Embryonic facial prominence (tissue), 1 donor: ENCODE results near the gene ACTRT2.

Experiments used
- DNase-seq: peaks from one replicate; pipeline ENCODE4 v3.0.0-alpha.2; 2016; ENCODE audit errors: extremely low spot score

Gene ACTRT2

DNA sequence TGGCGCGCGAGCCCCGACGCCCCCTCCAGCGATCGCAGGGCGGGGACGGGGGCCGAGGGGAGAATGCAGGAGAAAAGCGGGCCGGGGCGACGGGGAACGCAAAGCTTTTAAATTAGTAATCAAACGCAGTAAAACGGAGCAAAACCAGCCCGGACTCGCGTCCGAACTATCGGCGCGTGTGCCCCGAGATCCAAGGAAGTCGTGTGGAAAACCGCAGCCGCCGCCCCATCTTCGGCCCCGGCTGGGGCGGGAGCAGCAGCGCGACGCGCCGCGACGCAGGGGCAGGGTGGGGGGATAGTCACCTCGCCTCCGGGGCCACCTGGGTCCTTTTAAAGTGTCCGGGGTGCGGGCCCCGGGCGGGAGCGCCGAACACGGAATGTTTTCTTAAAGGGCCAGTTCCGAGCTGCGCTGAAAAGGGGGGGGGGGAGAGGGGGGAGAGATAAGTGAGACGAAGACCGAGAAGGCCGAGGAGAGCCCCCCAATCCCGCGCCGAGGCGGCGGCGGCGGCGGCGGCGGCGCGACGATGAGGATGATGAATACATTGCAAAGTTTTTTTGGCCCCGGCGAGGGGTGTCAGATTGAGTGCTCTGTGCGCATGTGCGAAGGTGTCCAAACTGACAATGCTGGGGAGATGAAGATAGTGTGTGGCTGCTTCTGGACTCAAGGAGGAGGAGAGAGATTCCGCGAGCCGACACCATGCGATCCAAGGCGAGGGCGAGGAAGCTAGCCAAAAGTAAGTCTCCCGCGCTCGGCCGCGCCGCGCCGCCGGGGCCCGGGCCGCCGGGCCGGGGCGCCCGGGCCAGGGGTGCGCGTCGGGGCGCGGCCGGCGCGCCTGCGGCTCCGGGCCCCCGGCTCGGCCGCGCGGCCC lies 47.5 kb downstream of the ACTRT2 start, which contains the start of gene PRDM16:
PRDM16 (plus strand) TSS at position 640 of the 868 bp plus-strand sequence; CDS start at position 697, 57 bp downstream.
- no peak for DNase-seq

DNA sequence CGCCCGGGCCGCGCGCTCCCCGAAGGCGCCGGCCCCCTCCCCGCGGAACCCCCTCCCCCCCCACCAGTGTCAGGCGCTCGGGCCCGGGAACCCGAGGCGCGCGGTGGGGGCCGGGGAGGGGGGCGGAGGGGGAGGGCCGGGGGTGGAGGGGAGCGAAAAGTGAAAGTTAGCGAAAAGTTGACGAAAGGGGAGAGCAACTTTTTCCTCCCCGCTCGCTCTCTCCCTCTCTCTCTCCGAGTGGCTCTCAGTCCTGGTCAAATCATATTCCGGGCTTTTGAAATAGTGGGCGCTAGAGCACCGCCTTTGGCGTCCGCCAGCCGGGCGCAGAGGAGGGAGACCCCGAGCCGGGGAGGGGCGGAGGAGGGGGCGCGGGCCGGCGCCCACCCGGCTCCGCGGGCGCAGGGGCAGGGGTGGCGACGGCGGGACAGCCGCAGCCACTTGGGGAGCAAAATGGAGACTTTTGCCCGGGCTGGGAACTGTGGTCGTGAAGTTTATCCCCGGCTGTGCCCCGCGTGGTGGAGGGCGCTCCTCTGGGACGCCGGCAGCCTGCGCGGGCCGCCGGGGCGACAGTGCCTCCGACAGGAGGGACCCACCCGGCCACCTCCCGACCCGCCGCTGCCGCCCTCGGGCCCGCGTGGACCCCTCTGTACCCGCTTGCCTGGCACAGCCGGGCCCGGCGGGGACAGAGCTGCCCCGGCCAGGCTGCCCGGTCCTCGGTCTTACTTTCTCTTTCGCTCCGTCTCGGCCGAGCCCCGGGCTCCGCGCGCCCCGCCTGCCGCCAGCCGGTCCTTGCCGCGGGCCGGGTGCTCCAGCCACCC lies 48.4 kb downstream of the ACTRT2 start:
- peak; percentile 79 for DNase-seq

DNA sequence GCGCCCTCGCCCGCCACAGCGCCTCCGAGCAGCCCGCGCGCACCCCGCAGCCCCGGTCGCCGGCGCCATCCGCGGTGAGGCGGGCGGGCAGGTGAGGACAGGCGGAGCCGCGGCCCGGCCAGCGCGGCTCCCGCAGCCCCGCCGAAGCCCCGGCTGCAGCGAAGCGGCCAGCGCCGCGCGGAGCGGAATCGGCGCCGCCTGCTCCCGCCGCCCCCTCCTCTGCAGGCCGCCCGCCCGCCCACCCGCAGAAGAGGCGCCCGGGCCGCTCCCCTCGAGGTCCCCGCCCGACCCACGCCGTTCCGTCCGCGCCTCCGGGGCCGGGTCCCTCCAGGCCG lies 49.0 kb downstream of the ACTRT2 start:
- no peak for DNase-seq

DNA sequence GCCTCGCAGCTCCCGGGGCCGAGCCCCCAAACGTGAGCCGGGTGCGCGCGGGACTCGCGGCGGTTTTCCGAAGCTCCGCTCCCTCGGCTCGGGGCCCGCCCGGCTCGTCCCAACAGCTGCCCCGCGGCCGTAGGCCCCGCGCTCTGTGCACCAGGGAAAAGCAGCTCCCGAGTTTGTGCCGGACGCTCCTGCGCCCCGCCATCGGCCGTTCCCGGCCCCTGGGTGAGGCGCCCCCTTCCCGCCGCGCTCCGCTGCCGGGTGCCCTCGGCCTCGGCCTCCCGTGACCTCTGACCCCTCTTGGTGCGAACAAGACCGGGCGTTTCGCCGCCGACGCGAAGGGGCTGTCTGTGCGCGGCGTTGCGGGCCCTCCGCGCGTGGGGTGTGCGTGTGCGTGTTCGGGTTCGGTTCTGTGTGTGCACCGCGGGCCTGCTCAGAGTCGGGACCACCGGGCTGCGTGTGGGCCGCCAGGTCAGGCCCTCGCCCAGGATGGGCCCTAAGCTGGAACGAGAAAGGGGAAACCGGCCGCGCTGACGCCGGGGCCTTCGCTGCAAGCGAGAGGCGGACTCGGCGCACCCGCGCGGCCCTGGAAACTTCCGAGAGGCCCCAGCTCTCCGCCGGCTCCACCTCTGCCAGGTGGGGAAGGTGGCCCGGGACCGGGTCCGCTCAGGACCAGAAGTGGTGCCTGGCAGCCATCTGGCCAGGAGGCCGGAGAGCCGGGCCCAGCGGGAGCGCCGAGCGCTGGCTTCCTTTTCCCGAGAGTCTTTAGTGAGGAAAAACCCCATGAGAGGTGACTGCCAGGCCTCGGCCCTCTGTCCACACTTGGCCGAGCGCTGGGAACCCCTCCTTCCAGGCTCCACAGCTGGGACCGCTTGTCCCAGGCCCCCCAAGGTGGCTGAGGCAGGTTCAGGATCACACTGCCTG lies 49.6 kb downstream of the ACTRT2 start:
- DNase-seq: no peak

DNA sequence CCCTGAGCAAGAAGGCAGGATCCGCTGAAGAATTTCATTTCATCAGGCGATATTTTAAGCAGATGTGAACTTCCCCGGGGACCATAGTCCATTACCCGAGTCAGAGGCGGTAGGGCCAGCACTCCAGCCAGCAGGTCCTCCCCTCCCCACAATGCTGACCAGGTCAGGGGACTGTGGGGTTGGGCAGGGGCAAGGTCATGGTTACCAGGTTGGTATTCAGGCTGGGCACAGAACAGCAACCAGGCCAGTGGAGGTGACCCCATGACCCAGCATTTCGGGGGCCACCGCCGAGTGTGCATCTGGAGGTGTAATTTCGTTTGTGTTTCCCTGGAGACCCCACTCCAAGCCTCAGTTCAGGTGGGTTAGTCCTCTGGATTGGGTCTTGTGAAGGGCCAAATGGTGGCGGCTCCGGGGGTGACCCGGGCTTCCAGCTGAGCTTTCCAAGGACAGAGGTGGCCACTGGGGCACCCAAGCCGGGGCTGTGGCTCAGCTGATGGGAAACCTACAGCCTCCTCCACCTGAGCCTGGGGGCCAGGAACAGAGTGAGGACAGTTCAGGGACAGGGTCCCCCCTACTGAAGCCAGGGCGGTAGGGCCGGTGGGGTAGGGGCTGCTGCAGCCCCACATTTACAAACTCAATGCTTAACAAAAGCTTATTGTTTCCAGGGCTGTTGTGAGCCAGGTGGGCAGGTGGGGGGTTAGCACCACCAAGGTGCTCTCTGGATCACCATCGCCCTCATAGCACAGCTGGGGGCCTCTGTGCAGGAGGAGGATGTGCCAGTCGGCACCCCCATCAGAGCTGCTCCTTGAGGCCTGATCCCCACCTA lies 50.5 kb downstream of the ACTRT2 start:
- DNase-seq: no peak
